ENCODE data around the gene RARB. TPM values are rescaled to one million over a fixed set of nuclear protein-coding genes. Genes with fewer than 3 reads are reported as not detected.

Gene RARB
- total RNA-seq, 1 donor from 2014 or later: not detected

GRCh38 chr3:25471081-25471768, 43.2 kb downstream of the RARB start:
- ATAC-seq (ENCODE audit: low read depth) (no peak), DNase-seq (no peak)
- H3K27ac Mint-ChIP-seq: no peak overlapping the region
- no peaks in the 10 kb centered on the region for H3K9me3 Mint-ChIP-seq
- ChIA-PET CTCF (no interaction called here), POLR2A (no interaction called here)
- no peak for TF ChIP-seq CTCF (IDR thresholded peaks at IDR 0.05)
- no peaks in the 10 kb centered on the region for H3K27me3 Mint-ChIP-seq
- H3K36me3 Mint-ChIP-seq (ENCODE audit: low read depth): no peaks in the 10 kb centered on the region
- H3K4me1 Mint-ChIP-seq: peaks cover 3% of the 10 kb centered on the region
- H3K4me3 Mint-ChIP-seq: no peak overlapping the region
- intact Hi-C loops (cut with micrococcal nuclease): no loop called here

GRCh38 chr3:25472153-25472552, 44.1 kb downstream of the RARB start:
- peaks cover 3% of the 10 kb centered on the region for H3K4me1 Mint-ChIP-seq
- no peak for DNase-seq
- no peaks in the 10 kb centered on the region for H3K9me3 Mint-ChIP-seq
- H3K27me3 Mint-ChIP-seq: no peaks in the 10 kb centered on the region
- no peaks in the 10 kb centered on the region for H3K36me3 Mint-ChIP-seq (ENCODE audit: low read depth)
- ChIA-PET CTCF (no interaction called here), POLR2A (no interaction called here)
- intact Hi-C loops (cut with micrococcal nuclease): no loop called here
- no peak for TF ChIP-seq CTCF (IDR thresholded peaks at IDR 0.05)
- ATAC-seq (ENCODE audit: low read depth): no peak
- H3K4me3 Mint-ChIP-seq: no peak overlapping the region
- H3K27ac Mint-ChIP-seq: no peak overlapping the region

GRCh38 chr3:25472731-25473130, 44.7 kb downstream of the RARB start:
- Mint-ChIP-seq H3K27ac (no peak overlapping the region), H3K4me1 (peaks cover 3% of the 10 kb centered on the region), H3K4me3 (no peak overlapping the region), H3K36me3 (ENCODE audit: low read depth) (no peaks in the 10 kb centered on the region), H3K9me3 (no peaks in the 10 kb centered on the region), H3K27me3 (no peaks in the 10 kb centered on the region)
- no peak for ATAC-seq (ENCODE audit: low read depth)
- intact Hi-C loops (cut with micrococcal nuclease): no loop called here
- CTCF ChIA-PET: no interaction called here
- DNase-seq: no peak
- TF ChIP-seq CTCF (IDR thresholded peaks at IDR 0.05): no peak
- POLR2A ChIA-PET: no interaction called here

- TF ChIP-seq CTCF (IDR thresholded peaks at IDR 0.05): no peak
- Mint-ChIP-seq H3K36me3 (ENCODE audit: low read depth) (no peaks in the 10 kb centered on the region), H3K9me3 (no peaks in the 10 kb centered on the region), H3K4me1 (peaks cover 3% of the 10 kb centered on the region), H3K27me3 (no peaks in the 10 kb centered on the region), H3K4me3 (no peak overlapping the region), H3K27ac (no peak overlapping the region)
- ATAC-seq (ENCODE audit: low read depth) (no peak), DNase-seq (no peak)
- intact Hi-C loops (cut with micrococcal nuclease): no loop called here
- ChIA-PET POLR2A (no interaction called here), CTCF (no interaction called here)
Measured at GRCh38 chr3:25473246-25473645, 45.2 kb downstream of the RARB start.

- no peak for TF ChIP-seq CTCF (IDR thresholded peaks at IDR 0.05)
- H3K4me3 Mint-ChIP-seq: no peak overlapping the region
- no peak for ATAC-seq (ENCODE audit: low read depth)
- ChIA-PET POLR2A (no interaction called here), CTCF (no interaction called here)
- peaks cover 3% of the 10 kb centered on the region for H3K4me1 Mint-ChIP-seq
- no peak overlapping the region for H3K27ac Mint-ChIP-seq
- no peaks in the 10 kb centered on the region for H3K27me3 Mint-ChIP-seq
- H3K36me3 Mint-ChIP-seq (ENCODE audit: low read depth): no peaks in the 10 kb centered on the region
- H3K9me3 Mint-ChIP-seq: no peaks in the 10 kb centered on the region
- DNase-seq: no peak
- intact Hi-C loops (cut with micrococcal nuclease): no loop called here
Measured at GRCh38 chr3:25474052-25474451, 46.0 kb downstream of the RARB start.
